Caki2 (cell line): ENCODE measurements around the gene AQP9. TPM values are rescaled to one million over a fixed set of nuclear protein-coding genes. Genes with fewer than 3 reads are reported as not detected.
"Not testable (repeated sequence)": the region's sequence is repeated elsewhere in the genome, so short reads cannot be mapped to it uniquely, and the experiment has no call there.

ENCODE experiments used
- DNase-seq: peaks from one replicate; pipeline ENCODE4 v3.0.0-alpha.2; 2015; ENCODE audit warnings: low read depth
- in situ Hi-C: cut with HindIII; loops from 2 replicates; pipeline ENCODE4 v1.10.0; 2016; ENCODE audit warnings: low sequenced_read_pairs, low pct_unique_long_range_greater_than_20kb, mixed read lengths
- total RNA-seq: library from RNA; depleted of rRNA; stranded (reverse); fragments of >200 nt; shearing (Covaris generic); gene quantifications from 2 replicates; pipeline ENCODE4 v1.2.3, GENCODE V29; 2014; ENCODE audit warnings: low replicate concordance

AQP9 gene
- total RNA-seq, 1 experiment from 2014 or later, result not detected

- DNase-seq, result not testable (repeated sequence)
Measured at GRCh38 chr15:58209007-58209481, 70.9 kb downstream of the AQP9 start.

GRCh38 chr15:58210031-58210430 lies 71.8 kb downstream of the AQP9 start:
- in situ Hi-C loops, DNase-seq: not testable (repeated sequence)

More at GRCh38 chr15:58209007-58209481, 70.9 kb downstream of the AQP9 start:
- in situ Hi-C loops, result not testable (repeated sequence)

GRCh38 chr15:58212909-58213526 lies 74.8 kb downstream of the AQP9 start:
- in situ Hi-C loops, result no loop called here
- peak; percentile 51 for DNase-seq

- in situ Hi-C loops, result no loop called here
- no peak for DNase-seq
Measured at GRCh38 chr15:58213587-58214338, 75.6 kb downstream of the AQP9 start.

GRCh38 chr15:58214591-58215340 lies 76.6 kb downstream of the AQP9 start:
- in situ Hi-C loops, result no loop called here
- no peak for DNase-seq

GRCh38 chr15:58217460-58217859 lies 79.3 kb downstream of the AQP9 start:
- in situ Hi-C loops, result no loop called here

GRCh38 chr15:58221591-58222241 lies 83.5 kb downstream of the AQP9 start:
- no peak for DNase-seq
- in situ Hi-C loops, result no loop called here

More at GRCh38 chr15:58217460-58217859, 79.3 kb downstream of the AQP9 start:
- DNase-seq, result no peak

GRCh38 chr15:58222679-58223078 lies 84.5 kb downstream of the AQP9 start:
- in situ Hi-C loops, result no loop called here
- DNase-seq, result no peak

GRCh38 chr15:58223432-58223831 lies 85.3 kb downstream of the AQP9 start:
- DNase-seq, result no peak
- in situ Hi-C loops, result no loop called here

GRCh38 chr15:58224068-58224467 lies 85.9 kb downstream of the AQP9 start:
- in situ Hi-C loops, result no loop called here
- no peak for DNase-seq

GRCh38 chr15:58227706-58228543 lies 89.7 kb downstream of the AQP9 start:
- DNase-seq, result peak; percentile 46
- in situ Hi-C loops, result no loop called here

GRCh38 chr15:58228718-58229117 lies 90.5 kb downstream of the AQP9 start:
- DNase-seq, result no peak
- in situ Hi-C loops, result no loop called here

- in situ Hi-C loops, result no loop called here
- DNase-seq, result no peak
Measured at GRCh38 chr15:58229297-58229768, 91.2 kb downstream of the AQP9 start.

- in situ Hi-C loops, result no loop called here
- no peak for DNase-seq
Measured at GRCh38 chr15:58232281-58233065, 94.3 kb downstream of the AQP9 start.

- no peak for DNase-seq
- in situ Hi-C loops, result no loop called here
Measured at GRCh38 chr15:58233341-58233740, 95.2 kb downstream of the AQP9 start.
